Measurements from ENCODE around the gene TNP2.

GRCh38 chr16:11285842-11286241 lies 16.7 kb upstream of the TNP2 start:
- no peak for TF ChIP-seq CTCF (IDR thresholded peaks at IDR 0.05)
- TF ChIP-seq POLR2A (IDR thresholded peaks at IDR 0.05) = no peak
